ENCODE measurements around the gene DDX42.

The DDX42 gene

DNA sequence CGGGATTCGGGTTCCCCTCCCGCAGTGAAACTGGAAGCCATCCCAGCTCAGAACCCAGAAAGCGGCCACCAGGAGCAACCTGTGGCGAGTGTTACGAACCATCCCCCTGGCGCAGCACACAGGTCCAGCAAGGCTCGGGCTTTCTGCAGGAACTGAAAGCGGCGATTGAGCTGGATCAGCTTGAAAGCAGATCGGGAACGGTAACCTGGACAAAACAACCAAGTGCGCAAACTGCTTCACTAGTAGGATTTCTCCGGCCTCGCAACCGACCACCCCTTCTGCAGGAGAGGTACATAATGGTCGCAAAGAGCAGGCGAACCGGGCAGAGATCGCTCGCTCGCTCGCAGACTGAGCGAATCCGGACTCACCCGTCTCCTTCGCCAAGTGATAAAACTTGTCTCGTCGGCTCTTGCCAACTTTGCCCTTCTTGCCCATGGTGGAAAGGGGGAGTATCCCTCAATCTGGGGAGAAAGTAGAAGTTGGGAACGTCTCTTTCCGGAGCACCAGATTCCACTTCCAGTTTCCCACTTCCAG is 52.6 kb downstream of the DDX42 start:
- no peak for DNase-seq

- peak; percentile 91 to 93 for DNase-seq
These were observed 53.2 kb downstream of the DDX42 start, which contains the start of the genes FTSJ3 and PSMC5 for GRCh38 chr17:63827002-63827800. FTSJ3 (minus strand) TSS chr17:63827663; CDS start chr17:63826902, 761 bp downstream. PSMC5 (plus strand) TSS chr17:63827431; CDS start chr17:63827491, 60 bp downstream.

DNA sequence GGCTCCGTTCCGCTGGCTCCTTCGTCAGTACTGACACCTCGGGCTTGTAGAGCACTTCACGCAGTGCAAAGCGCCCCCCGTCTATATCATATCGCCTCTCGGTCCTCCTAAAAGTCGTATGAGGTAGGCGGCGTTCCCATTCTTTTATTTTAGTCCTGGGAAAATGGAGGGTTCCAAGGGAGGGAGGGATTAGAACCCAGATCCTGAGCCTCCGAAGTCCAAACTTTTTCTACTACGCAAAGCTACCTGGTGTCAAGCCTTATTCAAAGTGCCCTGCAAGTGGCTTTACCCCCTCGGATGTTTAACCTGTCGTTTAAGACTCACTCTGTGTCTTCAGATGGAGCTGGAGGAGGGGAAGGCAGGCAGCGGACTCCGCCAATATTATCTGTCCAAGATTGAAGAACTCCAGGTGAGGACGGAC is 53.8 kb downstream of the DDX42 start:
- DNase-seq = no peak

- DNase-seq = no peak
These were observed 55.0 kb downstream of the DDX42 start for GRCh38 chr17:63828936-63829335.

- DNase-seq = no peak
These were observed 56.3 kb downstream of the DDX42 start for GRCh38 chr17:63830278-63830677.

DNA sequence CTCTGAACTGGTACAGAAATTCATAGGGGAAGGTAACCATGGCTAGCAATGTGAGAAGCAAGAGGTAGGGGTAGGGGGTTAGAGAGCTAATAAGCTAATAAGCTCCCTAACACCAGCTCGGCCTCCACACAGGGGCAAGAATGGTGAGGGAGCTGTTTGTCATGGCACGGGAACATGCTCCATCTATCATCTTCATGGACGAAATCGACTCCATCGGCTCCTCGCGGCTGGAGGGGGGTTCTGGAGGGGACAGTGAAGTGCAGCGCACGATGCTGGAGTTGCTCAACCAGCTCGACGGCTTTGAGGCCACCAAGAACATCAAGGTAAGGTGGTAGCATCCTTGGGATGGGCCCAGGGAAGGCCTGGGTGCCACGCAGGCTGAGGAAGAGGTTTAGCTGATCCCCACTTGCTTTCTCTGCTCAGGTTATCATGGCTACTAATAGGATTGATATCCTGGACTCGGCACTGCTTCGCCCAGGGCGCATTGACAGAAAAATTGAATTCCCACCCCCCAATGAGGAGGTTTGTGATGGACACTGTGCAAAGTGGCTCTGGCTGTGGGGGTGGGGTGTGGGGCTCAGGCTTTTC is 57.0 kb downstream of the DDX42 start:
- no peak for DNase-seq

- DNase-seq = no peak
These were observed 57.5 kb downstream of the DDX42 start for GRCh38 chr17:63831505-63831904.

DNA sequence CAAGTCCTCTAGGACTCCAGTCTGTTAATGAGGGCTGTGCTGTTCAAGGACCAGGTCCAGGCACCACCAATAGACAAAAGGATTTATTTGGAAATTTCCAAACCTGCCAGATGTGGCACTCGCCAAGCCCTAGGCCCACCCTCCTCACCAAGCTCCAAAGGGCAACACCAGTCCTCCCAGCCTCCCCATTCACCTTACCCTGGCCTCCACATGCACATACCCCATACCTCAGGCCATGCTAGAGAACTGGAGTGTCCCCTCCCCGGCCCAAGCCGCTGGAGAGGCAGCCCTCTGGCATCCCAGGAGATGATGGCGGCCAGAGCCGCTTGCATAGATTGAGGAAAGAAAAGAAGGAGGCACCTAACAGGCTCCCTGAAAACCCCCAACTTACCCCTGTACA is 58.0 kb downstream of the DDX42 start:
- no peak for DNase-seq

GRCh38 chr17:63832455-63832854 is 58.5 kb downstream of the DDX42 start:
- DNase-seq = no peak

GRCh38 chr17:63833026-63833740 is 59.2 kb downstream of the DDX42 start:
- DNase-seq = no peak

- DNase-seq = no peak
These were observed 59.9 kb downstream of the DDX42 start for GRCh38 chr17:63833741-63834373.

- peak; percentile 54 to 64 for DNase-seq
These were observed 60.6 kb downstream of the DDX42 start for GRCh38 chr17:63834431-63835166.

GRCh38 chr17:63835167-63835720 is 61.3 kb downstream of the DDX42 start:
- no peak for DNase-seq

- DNase-seq = no peak
These were observed 62.8 kb downstream of the DDX42 start for GRCh38 chr17:63836811-63837210.

DNA sequence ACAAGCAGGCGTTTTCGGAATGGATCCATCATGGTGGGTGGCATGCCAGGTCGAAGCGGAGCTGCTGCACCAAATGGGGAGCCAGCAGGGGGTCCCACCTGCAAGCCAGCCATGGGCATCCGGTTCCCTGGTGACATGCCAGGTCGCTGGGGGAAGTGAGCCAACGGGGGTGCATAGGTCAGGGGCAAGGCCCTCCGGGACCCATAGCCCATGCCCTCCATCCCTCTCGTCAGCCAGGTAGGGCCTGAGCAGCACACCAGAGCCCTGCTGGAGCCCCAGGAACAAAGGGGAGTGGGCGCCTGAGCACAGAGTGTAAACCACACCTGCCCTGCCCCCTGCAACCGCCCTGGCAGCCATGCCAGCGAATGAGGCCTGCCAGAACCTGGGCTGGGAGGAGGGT is 63.5 kb downstream of the DDX42 start:
- DNase-seq = no peak

- no peak for DNase-seq
These were observed 64.1 kb downstream of the DDX42 start for GRCh38 chr17:63837962-63838600.

GRCh38 chr17:63838631-63839171 is 64.7 kb downstream of the DDX42 start:
- peak; percentile 19 to 78 for DNase-seq

GRCh38 chr17:63840591-63841349 is 66.8 kb downstream of the DDX42 start:
- DNase-seq = peak in 1 of 2 experiments; percentile 78

GRCh38 chr17:63841350-63842172 is 67.6 kb downstream of the DDX42 start:
- peak in 1 of 2 experiments; percentile 58 for DNase-seq

Data from NCI-H446 (cell line).